HG03571 (cell line): Measurements from ENCODE around the gene GAGE10.

Experiments
- ATAC-seq: cut with Tn5 transposase; IDR thresholded peaks from one replicate; pipeline ENCODE4 v1.9.1; 2021; ENCODE audit not compliant: unreplicated experiment

Gene GAGE10, protein sequence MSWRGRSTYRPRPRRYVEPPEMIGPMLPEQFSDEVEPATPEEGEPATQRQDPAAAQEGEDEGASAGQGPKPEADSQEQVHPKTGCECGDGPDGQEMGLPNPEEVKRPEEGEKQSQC

DNA sequence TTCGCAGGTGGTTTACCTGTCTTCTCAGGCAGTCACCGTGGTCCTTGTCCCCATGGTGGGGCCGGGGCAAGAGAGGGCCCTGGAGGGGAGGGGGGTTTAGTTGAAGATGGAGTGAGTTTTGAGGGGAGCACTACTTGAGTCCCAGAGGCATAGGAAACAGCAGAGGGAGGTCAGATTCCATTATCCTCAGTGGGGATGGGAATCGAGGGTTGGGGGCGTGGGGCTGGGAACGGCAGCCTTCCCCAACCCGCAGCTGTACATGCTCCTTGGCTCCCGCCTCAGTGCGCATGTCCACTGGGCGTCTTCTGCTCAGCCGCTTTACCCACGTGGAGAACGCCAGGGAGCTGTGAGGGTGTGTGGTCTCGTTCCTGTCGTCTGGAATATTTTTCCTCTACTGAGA, at the start of gene GAGE10:
GAGE10 (plus strand) TSS at position 301 of the 400 bp plus-strand sequence. CDS start 1,214 bp downstream, outside the sequence.
- ATAC-seq: no peak

DNA sequence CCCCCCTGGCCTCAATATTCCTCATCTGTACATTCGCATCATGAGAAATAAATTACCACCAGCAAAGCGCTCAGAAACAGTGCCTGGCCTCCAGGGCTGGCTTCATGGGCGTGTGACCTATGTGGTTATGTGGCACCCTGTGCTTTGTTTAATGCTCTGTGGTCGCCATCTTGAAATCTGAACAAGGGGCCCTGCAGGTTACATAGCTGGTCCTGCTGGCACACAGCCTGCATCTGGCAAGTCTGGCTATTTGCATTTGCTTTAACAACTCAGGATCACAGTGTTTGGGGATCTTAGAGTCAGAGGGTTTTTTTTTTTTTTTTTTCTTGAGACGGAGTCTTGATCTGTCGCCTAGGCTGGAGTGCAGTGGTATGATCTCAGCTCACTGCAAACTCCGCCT, 48.8 kb upstream of the GAGE10 start:
- ATAC-seq: no peak

DNA sequence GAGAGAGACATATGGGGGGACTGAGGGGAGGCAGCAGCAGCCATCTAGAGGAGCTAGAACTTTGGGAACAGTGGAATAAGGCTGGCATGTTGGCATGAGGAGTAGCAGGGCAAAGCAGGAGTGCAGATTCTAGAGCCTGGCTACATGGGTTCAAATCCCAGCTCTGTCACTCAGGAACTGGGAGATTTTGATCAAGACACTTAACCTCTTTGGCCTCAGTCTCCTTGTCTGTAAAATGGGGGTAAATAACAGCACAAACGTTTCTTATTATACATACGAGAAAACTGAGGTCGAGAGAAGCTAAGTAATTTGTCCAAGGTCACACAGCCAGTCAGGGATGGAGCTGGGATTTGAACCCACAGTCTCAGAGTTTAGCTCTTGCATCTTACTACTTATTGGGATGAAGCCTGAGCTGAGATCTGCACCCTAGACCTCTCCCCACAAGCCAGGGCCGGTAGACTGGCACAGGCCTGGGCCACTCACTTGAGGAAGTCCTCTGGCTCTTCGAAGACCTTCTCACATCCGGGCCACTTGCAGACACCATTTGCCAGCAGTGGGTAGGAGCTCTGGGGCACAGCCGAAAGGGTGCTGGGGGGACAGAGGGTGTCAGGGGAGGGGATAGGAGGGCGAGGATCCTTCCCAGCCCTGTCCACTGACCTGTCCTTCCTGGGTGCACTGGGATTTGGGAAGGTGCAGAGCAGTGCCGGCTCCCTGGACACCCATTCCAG, 47.0 kb upstream of the GAGE10 start:
- no peak for ATAC-seq

DNA sequence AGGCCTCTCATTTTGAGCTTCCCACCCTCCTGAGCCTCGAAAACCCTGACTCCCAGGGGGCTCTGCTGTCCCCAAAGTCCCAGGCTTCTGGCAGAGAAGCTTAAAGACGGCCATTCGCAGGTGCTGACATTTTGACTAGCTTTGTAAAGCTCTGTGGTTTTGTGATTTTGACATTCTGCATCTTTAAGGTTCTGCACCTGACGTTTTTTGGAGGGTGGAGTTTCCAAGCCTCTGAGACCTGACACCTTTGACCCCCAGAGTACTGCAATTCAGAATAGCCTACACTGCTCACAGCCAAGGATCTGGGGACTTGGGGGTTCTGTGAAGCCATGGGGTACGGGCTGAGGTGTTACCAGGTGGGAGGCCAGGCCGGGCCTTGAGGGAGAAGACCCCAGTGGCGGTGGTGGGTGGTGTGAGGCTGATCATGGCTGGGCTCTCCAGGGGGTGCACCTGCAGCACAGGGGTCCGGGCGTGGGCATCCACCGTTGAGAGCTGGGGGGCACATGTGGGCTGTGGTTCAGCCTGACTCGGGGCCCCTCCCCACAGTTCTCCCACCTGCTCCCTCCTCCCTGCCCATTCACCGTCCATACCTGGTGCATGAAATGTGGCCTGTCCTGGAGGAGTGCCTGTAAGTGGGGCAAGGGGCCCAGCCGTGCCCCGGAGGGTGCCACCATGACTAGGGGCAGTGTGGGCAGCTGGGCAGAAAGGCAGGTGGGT, 46.2 kb upstream of the GAGE10 start:
- ATAC-seq: no peak

DNA sequence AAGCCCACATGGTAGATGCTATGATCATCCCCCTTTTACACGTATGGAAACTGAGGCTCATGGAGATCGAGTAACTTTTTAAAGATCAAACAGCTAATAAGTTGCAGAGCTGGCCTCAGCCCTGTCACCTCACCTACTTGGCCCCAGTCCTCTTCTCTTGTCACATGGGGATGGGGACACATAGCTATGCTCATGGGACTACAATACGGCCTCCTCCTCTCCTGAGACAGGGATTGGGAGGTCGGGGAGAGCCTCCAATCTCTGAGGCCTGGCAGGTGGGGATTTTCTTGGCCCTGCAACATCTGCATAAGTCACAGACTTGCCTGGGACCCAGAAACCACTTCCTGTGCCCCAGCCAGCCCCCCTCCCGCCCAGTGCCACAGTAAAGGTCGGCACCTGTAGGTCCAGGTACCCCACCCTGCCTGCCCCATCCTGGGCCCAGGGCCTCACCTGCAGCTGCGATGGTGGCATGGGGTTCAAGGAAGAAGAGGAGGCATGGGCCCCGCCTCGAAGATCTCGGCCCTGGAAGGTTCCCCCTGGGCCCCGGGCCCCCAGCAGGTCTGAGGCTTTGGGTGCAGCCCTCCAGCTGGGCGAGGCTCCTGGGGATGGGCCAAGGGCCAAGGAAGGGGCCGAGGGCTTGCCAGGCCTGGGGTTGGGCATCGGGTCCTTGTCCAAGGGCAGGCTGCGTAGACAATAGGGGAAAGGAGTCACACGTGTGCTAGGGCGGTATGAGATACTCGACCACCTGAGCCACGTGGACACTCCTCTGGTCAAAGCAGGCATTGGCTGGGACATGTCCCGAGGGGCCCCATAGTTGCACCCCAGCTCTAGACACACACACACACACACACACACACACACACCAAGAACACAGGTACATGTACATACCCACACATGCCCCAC, 45.3 kb upstream of the GAGE10 start:
- ATAC-seq: no peak

DNA sequence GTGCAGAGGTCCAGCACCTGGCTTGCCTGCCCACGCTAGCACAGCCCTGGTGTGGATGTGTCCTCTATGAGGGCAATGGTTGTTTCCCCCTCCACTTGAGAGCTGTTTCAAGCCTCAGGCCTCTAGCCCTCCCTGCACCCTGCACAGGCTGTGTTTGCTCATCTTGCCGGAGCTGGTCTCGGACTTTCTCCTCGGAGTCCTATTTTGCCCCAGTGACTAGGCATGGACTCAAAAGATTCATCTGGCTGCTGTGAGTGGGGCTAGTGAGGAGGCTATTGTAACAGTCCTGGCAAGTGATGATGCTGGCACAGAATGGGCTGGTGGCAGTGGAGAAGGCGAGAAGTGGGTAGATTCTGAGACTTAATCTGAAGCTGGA, 44.7 kb upstream of the GAGE10 start:
- ATAC-seq: no peak

DNA sequence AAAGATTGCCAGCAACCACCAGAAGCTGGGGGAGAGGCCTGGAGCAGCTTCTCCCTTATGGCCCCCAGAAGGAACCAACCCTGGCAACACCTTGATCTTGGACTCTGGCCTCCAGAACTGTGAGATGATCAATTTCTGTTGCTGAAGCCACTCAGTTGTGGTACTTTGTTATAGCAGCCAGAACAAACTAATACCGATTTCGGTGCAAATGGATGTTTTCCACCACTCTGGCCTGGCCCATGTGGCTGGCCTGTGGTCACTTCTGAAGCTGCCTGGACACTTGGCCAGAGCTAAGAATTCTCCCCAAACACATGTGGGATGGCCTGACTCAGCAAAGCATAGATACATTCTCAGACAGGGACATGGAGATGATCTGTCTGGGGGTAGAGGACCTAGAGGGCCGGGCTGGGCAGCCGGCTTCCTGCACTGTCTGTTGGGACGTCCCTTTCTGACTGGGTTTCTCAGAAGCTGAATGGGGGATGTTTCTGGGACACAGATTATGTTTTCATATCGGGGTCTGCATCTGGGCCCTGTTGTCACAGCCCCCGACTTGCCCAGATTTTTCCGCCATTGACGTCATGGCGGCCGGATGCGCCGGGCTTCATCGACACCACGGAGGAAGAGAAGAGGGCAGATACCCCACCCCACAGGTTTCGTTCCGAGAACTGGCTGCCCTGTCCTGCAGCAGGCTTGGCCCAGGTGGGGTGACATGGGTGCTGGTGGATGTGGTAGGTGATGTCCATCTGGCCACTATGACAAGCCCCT, 43.0 kb upstream of the GAGE10 start:
- ATAC-seq: no peak

DNA sequence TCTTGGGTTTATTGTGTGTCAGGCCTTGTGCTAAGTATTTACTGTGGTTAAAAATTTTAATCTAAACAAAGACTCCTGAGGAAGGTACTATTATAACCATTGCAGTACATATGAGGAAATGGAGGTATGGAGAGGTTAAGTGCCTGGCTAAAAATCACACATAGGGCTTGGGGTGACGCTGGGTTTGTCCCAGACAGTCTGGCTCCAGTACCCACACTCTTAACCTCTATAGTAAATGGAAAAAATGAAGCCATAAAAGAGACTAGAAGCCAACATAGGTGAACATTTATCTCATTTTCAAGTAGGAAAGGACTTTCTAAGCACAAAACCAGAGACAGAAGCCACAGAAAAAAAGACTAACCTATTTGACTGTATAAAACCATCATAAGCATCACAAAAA, 40.8 kb upstream of the GAGE10 start:
- no peak for ATAC-seq

DNA sequence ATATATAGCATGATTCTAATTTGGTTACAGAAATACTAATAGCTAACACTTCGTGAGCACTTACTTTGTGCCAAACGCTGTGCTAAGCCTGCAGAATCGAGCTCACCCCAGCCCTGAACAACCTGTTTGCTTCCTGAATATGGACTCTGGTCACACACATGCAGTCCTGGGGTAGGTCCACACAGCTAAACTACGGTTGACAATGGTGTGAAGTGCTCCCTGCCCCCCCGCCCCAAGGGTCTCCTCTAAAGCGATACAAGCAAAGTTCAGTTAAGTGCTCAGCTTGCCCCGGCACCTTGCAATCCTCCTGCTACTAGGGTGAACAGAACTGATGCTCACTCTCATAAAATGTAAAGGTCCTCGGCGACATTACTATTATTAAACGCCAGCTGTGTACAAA, 39.8 kb upstream of the GAGE10 start:
- ATAC-seq: no peak

DNA sequence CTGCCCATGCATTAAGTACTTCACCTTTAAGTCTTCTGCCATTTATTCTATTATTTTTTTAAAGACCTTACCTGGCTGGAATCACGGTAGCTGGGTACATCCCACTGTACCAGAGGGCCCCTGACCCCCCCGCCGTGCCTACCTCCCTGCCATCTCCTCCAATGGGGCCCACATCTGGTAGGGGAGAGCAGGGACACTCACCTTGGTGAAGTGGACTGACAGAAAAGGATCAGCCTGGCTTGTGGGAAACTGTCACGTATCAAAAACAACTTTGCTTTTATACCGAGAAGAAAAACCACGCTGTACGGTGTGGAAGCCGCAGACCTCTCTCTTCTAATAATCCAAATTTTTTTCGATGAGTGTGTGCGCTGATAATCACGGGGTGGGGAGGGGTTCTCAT, 39.0 kb upstream of the GAGE10 start, which contains the start of gene FOXP3:
FOXP3 (minus strand) TSS at position 251 of the 400 bp plus-strand sequence. CDS start 6,205 bp downstream, outside the sequence.
- no peak for ATAC-seq

DNA sequence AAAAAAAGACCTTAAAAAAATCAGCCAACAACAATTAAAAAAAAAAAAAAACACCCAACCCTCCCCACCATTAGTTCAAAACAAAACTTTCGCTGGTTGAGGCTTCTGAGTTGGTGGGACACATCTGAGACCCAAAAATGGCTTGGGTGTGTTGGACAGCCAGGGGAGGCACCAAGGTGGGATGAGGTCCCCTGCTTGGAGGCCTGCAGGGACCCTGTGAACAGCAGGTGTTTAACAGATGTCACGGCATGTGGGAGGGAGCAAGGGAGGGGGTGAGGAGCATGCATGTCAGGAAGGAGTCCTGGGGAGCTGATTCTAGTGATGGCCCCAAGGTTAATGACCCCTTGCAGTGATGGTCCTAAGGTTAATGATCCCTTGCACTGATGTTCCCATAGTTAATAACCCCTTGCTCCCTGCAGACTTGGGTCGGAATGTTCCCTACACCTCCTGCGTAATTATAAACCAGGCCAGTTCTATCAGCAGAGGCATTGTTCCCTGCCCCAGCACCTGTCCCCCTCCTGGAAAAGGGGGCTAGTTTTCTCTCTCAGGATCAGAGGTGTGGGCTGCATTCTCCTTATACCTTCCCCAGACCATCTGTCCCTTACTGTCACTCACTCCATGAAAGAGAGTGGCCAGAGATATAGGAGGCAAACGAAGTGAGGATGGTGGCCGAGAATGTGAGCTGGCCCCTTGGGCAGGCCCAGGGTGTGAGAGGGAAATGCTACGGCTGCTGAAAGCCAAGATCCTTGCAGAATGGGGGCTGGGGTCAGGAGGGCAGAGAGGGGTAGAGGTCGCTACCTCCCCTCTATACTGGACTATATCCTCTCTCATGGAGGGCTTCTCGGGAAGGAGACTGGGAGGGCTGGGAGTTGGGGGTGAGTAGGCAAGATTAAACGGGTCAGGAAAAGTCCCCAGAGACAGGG, 36.7 kb upstream of the GAGE10 start:
- no peak for ATAC-seq

DNA sequence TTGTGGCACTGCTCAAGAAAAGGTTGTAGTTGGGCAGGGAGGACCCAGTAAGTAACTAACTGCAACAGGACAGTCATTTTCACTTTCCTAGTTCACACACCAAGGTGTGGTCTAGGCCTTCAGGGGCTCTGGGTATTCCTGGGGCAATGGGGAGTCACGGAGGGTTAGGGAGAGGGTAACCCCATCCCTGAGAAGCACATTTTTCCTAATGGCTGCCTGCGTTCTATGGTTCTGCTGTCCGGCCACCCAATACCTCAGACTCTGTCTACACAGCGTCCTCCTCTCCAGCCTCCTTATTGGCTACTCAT, 34.8 kb upstream of the GAGE10 start:
- no peak for ATAC-seq

DNA sequence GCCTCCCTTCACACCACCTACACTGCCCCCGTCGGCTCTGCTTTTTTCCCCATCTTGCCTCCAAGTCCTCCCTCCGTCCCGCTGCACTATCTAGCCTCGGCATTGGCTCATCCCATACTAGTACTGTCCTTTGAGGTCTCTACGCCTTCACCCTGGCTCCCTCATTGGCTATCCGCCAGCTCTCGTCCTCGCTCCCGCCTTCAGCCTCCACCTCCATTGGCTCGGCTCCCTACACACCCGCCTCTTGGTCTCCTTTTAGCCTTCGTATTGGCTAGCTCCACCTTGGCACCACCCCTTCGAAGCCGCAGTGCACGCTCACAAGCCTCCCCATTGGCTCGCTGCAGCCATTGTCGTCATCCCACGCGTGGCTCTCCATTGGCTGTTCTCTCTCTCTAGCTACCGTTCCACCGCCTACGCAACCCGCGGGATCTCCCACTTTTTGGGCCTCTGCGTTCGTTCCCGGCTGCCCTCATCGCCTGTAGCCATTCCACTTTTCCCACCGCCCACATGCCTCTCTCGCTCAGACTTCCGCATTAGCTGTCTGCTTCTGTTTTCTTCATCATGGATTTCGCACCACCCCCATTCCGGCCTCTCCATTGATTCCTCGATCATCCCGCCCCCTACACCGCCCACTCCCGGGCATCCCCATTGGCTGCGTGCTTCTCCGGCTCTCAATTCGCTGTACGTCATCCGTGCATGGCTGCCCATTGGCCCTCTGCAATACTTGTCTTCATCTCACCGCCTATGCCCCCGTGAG, 34.3 kb upstream of the GAGE10 start:
- ATAC-seq: peak; percentile 80

DNA sequence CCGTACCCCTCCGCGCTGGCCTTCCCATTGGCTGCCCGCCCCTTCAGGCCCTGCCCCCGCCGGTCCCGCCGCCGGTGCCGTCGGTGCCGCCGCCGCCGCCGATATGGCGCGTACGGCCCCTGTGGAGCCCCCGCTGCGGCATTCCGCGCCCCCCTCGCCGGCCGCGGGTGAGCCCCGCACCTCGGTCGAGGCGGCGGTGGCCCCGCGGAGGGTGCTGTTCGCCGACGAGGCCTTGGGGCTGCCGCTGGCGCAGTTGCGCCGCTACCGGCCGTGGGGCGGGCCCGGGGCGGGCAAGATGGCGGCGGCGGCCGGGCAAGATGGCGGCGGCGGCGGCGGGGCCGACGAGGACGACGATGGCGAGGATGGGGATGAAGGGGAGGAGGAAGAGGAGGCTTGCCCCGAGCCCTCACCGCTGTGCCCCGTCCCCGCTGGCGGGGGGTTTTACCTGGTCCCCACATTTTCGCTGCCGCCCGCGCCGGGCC, 33.6 kb upstream of the GAGE10 start, which contains the start of gene PPP1R3F:
PPP1R3F (plus strand) TSS at position 27 of the 482 bp plus-strand sequence; CDS start at position 104, 77 bp downstream.
- peak; percentile 12 for ATAC-seq

DNA sequence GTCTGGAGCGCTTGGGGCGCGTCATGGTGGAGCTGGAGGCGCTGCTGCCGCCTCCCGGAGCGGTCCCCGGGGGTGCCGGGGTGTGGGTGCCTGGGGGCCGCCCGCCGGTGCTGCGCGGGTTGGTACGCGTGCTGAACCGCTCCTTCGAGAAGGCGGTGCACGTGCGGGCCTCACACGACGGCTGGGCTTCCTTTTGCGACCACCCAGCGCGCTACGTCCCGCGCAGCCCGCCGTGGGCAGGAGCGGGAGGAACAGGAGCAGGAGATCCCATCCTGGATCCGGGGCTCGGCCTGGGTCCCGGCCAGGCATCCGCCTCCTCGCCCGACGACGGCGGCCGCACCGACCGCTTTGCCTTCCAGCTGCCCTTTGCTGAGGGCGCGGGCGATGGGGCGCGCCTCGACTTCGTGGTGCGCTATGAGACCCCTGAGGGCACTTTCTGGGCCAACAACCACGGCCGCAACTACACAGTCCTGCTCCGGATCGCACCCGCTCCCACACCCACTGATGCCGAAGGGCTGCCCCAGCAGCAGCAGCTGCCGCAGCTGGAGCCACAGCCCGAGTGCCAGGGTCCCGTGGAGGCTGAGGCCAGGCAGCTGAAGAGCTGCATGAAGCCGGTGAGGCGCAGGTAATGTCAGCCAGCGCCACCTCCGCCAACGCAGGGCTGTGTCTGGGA, 33.1 kb upstream of the GAGE10 start:
- ATAC-seq: no peak

DNA sequence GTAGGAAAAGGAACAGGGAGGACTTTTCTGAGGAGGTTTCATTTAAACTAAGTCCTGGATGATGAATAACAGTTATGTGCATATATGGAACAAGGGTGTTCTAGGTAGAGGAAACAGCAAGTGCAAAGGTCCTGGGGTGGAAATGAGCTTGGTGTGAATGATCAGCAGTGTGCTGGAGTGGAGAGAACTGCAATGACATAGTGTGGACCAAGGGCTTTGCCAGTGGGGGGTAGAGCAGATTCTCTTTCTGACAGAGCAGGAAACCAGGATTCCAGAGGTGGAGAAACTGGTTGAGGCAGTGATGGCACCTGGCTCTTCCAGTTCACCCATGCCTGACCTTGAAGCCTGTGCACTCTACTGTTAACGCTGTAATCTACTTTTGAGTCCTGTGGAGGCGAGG, 32.1 kb upstream of the GAGE10 start:
- ATAC-seq: no peak

DNA sequence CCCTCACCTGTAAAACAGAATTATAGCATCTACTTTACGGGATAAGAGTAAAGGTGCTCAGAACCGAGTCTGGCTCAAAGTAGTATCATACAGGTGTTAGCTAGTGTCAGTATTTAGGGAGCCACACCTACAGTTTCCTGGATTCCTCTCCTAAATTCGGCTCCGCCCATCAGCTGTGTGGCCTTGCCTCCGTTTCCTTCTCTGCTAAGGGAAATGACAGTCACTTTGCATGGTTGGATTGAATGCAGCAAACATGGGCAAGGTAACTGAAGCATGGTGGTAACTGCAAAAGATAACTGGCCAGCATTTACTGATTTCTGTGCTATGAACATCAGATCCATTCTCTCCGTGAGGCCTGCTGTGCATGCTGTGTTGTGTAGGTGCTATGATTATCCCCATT, 31.0 kb upstream of the GAGE10 start:
- ATAC-seq: no peak

DNA sequence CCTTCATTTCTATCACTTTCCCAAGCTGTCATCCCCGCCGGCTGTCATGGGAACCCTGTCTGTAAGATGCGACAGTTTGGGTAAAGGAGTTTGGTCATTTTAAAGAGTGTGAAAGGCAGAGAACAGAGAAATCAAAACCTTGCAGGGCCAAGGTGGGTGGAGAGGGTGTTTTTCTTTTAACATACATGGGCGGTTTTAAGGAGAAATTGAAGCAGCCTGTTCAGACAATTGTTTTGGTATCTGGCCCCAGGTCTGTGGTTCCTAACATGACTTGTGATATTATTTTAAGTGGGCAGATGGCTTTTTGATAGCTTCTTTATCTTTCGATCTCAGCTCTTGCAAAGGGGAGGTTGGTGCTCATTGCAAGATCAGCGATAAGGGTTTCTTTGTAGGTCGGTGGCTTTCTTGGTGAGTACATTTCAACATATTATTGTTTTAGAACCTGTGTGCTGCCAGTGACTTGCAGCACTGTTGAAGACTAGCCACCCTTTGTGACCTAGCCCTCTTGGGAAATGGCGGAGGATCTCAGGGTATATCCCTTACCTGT, 30.2 kb upstream of the GAGE10 start:
- no peak for ATAC-seq
